Stimulated activated CD4-positive, alpha-beta T cell treated with anti-CD3 and anti-CD28 coated beads, Interleukin-1b, Interleukin-23, amount 100 ng/mL, for 4 hours (primary cell): ENCODE data around the gene BRPF1.
A peak's percentile ranks its signal among the peaks of the same experiment; 100 is the strongest.

Source experiments
- DNase-seq, 2 donors: peaks; one replicate each; pipeline ENCODE4 v3.0.0-alpha.2; 2020; ENCODE audit warnings: low read depth in 2 of 2

Gene BRPF1

GRCh38 chr3:9786825-9787669 is 55.5 kb downstream of the BRPF1 start:
- no peak for DNase-seq

DNA sequence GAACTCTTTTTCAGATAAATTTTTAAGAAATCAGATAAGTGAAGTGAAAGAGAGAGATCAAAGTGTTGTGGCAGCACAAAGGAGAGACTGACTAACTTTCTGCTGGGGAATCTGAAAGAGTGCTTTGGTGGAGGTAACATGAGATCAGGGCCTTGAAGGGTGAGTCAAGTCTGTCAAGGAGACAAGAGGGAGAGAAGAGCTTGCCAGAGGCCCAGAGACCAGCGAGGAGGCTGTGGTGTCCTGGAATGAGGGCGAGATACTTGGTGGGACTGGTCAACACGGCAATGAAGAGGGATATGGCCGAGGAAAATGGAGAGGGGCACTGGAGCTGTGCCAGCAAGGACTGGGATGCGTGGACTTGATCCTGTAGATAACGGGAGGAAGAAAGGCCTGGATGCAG is 56.2 kb downstream of the BRPF1 start:
- DNase-seq, result no peak

GRCh38 chr3:9791127-9791526 is 59.6 kb downstream of the BRPF1 start:
- DNase-seq, result no peak

- no peak for DNase-seq
These were observed 60.4 kb downstream of the BRPF1 start for GRCh38 chr3:9791790-9792404.

DNA sequence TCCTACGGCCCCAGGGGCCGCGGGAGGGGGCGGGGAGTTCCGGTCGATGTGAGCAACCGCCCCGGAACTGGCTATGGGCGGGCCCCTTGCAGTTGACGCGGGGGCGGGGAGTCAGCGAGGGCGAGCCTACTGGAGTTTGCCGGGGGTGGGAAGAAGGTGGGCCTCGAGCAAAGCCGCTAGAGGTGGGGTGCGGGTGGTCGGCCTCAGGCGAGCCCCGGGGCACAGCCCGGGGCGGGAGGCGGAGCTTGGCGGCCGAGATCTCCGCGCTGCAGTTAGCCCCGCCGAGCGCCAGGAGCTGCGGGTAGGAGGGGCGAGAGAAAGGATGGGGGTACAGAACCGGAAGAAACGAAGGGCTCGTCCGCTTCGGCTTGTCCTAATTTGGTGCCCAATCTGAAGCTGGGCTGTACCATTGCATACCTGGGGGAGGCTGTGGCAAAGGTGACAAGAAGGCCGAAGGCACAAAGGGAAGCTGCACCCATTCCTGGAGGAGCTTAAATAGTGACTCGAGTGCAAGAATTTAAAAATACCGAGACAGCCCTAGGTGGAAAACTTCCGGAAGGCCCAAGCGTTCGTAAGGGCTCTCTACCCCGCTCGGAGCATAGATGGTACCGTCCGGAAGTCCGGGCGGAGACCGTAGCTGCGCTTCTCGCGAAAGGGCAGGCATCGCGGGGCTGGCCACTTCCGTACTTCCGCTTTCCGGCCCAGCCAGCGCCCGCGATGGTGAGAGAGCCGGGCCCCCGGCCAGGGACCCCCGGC is 61.0 kb downstream of the BRPF1 start, which contains the start of the genes ARPC4 and TADA3:
ARPC4 (plus strand) TSS at position 678 of the 756 bp plus-strand sequence; CDS start at position 718, 40 bp downstream.
TADA3 (minus strand) TSS at position 69 of the 756 bp plus-strand sequence. CDS start 1,007 bp downstream, outside the sequence.
- peak; percentile 85 to 88 for DNase-seq

GRCh38 chr3:9793161-9793781 is 61.7 kb downstream of the BRPF1 start:
- DNase-seq, result no peak

GRCh38 chr3:9794400-9794799 is 62.9 kb downstream of the BRPF1 start:
- DNase-seq, result no peak

DNA sequence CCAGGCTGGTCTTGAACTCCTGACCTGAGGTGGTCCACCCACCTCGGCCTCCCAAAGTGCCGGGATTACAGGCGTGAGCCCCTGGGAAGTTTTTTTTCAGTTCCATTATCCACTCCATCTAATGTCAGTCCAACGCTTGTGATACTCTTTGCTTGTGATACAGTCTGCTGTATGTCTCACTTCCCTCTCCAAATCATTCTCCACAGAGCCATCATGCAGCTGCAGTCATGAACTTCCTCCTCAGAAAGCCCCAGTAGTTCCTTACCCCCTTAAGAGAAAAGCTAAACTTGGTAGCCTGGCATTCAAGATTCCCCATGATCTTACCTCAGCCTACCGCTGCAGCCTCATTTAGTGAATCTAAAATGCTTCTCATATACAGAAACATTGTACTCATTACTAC is 63.7 kb downstream of the BRPF1 start:
- no peak for DNase-seq

- DNase-seq, result no peak
These were observed 65.8 kb downstream of the BRPF1 start for GRCh38 chr3:9797196-9797945.
